ENCODE results near the gene NKAIN4. TPM values are rescaled to one million over a fixed set of nuclear protein-coding genes. Genes with fewer than 3 reads are reported as not detected.
"Not testable (repeated sequence)": the region's sequence is repeated elsewhere in the genome, so short reads cannot be mapped to it uniquely, and the experiment has no call there.

Gene NKAIN4
- polyA plus RNA-seq, 5 donors = 5.3 to 20.1 (median 9.6) TPM

GRCh38 chr20:63239431-63239830 is 14.8 kb downstream of the NKAIN4 start:
- DNase-seq = no peak

GRCh38 chr20:63238514-63239125 is 15.6 kb downstream of the NKAIN4 start:
- no peak for DNase-seq

GRCh38 chr20:63238031-63238430 is 16.2 kb downstream of the NKAIN4 start:
- DNase-seq = no peak

- DNase-seq = no peak
Observed at GRCh38 chr20:63236116-63236837, 18.0 kb downstream of the NKAIN4 start.

- DNase-seq = no peak
Observed at GRCh38 chr20:63235399-63235983, 18.8 kb downstream of the NKAIN4 start, which contains the start of gene BIRC7. BIRC7 (plus strand) TSS chr20:63235905; CDS start chr20:63236097, 192 bp downstream.

DNA sequence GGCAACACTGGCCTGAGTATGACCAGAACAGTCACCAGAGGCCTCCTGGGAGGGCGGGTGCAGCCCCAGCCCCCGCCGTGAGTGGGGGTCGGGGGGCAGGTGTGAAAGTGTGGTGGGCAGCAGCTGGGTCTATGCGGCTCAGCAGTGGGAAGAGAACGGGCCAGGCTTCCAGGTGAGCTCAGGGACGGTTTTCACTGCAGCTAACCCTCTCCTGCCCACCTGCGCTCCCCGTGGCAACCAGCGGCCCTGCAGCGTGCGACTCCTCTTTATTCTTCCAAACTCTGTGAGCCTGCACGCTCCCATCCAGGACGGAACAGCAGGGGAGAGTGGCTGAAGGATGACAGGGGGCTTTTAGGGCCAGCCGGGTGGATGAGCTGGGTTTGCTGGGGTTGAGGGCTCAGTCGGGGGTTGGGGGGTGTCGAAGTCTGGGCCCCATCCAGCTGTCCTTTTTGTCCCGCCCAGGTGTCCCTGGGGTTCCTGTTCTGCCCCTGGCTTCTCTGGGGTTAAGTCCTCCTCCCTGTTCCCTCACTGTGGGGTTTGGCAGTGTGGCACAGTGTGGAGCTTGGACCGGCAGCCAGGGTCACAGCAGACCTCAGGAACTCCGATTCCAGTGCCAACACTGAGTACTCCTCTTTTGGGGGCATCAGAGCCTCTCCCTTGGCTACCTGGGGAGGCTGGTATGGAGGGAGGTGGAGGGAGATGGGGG is 19.4 kb downstream of the NKAIN4 start:
- DNase-seq = no peak

GRCh38 chr20:63233924-63234323 is 20.3 kb downstream of the NKAIN4 start:
- no peak for DNase-seq

GRCh38 chr20:63233061-63233344 is 21.3 kb downstream of the NKAIN4 start:
- no peak for DNase-seq

GRCh38 chr20:63232235-63233060 is 21.8 kb downstream of the NKAIN4 start:
- no peak for DNase-seq

DNA sequence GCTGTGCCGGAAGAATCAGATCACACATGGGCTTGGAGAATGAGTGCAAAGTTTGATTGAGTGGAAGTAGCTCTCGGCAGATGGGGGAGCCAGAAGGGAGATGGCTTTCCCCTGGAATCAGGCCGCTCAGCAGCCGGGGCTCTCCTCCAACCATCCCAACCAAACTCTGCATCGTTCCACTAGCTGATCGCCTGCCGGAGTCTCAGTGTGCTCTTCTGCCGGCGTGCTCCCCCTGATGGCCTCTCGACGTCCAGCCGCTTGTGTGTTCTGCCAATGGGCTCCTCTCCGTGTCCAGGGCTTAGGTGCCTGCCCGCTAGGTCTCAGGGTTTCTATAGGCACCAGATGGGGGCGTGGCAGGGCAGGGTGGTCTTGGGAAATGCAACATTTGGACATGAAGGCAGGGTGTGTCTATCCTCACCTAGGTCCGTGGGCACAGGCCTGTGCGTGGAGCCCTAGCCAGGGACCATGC is 23.4 kb downstream of the NKAIN4 start:
- DNase-seq = no peak

GRCh38 chr20:63228806-63229205 is 25.5 kb downstream of the NKAIN4 start:
- no peak for DNase-seq

DNA sequence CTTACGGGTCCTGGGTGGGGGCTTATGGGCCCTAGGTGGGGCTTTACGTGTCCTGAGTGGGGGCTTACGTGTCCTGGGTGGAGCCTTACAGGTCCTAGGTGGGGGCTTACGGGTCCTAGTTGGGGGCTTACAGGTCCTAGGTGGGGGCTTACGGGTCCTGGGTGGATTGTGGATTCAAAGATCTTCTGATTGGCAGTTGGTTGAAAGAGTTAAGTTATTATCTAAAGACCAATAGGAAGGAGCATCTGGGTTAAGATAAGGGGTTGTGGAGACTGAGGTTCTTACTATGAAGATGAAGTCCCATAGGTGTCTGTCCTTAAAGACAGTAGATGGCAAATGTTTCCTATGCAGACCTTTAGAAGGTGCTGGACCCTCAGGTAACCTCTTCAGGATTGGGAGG is 27.0 kb downstream of the NKAIN4 start:
- DNase-seq = no peak

GRCh38 chr20:63226042-63226943 is 28.0 kb downstream of the NKAIN4 start:
- no peak for DNase-seq

- no peak for DNase-seq
Observed at GRCh38 chr20:63225082-63225454, 29.2 kb downstream of the NKAIN4 start.

DNA sequence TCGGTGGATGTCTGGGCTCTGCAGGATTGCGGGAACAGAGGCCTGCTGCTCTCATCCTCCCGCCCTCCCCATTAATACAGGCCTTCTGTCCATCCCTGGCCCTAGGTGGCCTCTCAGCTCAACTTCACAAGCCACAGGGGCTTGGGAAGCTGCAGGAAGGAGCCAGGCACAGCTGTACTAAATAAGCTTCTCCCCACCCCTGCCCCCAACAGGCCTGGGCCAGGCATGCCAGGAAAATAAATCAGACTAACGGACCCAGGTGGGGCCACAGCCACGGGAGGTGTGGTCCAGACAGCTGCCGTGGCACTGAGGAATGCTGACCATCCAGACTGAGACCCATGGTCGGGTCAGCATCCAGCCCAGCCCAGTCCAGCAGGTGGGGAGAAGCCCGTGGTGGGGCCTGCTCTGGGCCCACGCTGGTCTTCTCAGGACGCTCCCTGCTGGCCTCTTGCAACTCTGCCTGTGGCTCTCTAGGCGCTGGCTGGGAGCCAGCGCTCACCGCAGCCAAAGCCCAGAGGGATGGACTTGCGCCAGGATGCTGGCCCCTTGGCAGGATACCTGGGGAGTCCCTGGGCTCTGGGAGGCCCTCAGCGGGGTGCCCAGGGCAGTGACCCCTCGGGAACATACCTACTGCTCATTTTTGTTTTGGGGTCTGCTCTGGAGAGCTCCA is 29.7 kb downstream of the NKAIN4 start:
- DNase-seq = peak in 1 of 2 donors; percentile 38

DNA sequence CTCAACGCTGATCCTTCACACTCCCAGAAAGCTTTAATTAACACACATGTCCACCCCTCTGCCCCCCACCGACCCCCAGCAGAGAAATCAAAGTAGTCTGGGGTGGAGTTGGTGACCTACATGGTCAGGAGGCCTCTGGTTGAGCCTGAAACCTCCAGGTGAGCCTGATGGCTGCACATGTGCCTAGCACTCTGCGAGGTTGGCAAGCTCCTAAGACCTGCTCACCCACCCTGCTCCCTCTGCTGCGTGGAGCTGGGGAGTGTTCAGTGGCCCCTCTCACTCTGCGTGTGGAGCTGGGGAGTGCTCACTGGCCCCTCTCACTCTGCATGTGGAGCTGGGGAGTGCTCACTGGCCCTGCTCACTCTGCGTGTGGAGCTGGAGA is 30.4 kb downstream of the NKAIN4 start:
- DNase-seq = no peak

- no peak for DNase-seq
Observed at GRCh38 chr20:63223121-63223825, 31.0 kb downstream of the NKAIN4 start.

- DNase-seq = no peak
Observed at GRCh38 chr20:63222541-63222940, 31.7 kb downstream of the NKAIN4 start.

GRCh38 chr20:63221400-63222053 is 32.7 kb downstream of the NKAIN4 start:
- DNase-seq = not testable (repeated sequence)
